OCI-LY1 (cell line): Measurements from ENCODE around the gene GABBR2.

ENCODE experiments used
- CTCF ChIP-seq: fragments of 200-600 bp; sonication (generic), shearing (Covaris generic); IDR thresholded peaks from 2 replicates; pipeline ENCODE4 v1.5.1; 2017; ENCODE audit warnings: mild to moderate bottlenecking, antibody characterized with exemption, low read length, moderate library complexity, mixed read lengths
- EZH2 ChIP-seq: fragments of 200-600 bp; sonication (generic), shearing (Covaris generic); IDR thresholded peaks from 2 replicates; pipeline ENCODE4 v1.8.0; 2017; ENCODE audit warnings: borderline replicate concordance, mixed run types, mild to moderate bottlenecking, antibody characterized with exemption, low read length, moderate library complexity, mixed read lengths

- TF ChIP-seq CTCF (no peak), EZH2 (no peak)
Observed at GRCh38 chr9:98418578-98419259, 290.0 kb downstream of the GABBR2 start.
